Keratinocyte (primary cell): ENCODE measurements around the gene CTNNA2. TPM values are rescaled to one million over a fixed set of nuclear protein-coding genes. Genes with fewer than 3 reads are reported as not detected.

ENCODE experiments used
- DNase-seq: peaks from one replicate; pipeline ENCODE4 v3.0.0-alpha.2; 2011; ENCODE audit warnings: low read depth, missing footprints, low spot score
- FAIRE-seq: peaks from 2 replicates; lab custom pipeline; 2011; peaks lifted over from hg19 to GRCh38; lab: Jason Lieb, UNC
- H2AFZ ChIP-seq: 2 replicates; pipeline ENCODE4 v1.6.0; 2012; ENCODE audit warnings: low read length, control low read depth, inconsistent platforms; ENCODE audit not compliant: control insufficient read depth
- H3K27ac ChIP-seq: 2 replicates; pipeline ENCODE4 v1.5.1; 2011; ENCODE audit warnings: low read length; ENCODE audit not compliant: control insufficient read depth, insufficient read depth
- H3K27me3 ChIP-seq: 3 replicates; pipeline ENCODE4 v1.6.0; 2011; ENCODE audit warnings: low read length; ENCODE audit not compliant: control insufficient read depth, insufficient read depth; ENCODE audit errors: extremely low read depth
- H3K36me3 ChIP-seq, 2 experiments: 2 replicates in 1 of 2; 3 replicates in 1 of 2; pipeline ENCODE4 v1.5.1; 2011; ENCODE audit warnings: low read length in 2 of 2, mild to moderate bottlenecking in 1 of 2; ENCODE audit not compliant: control insufficient read depth in 2 of 2, insufficient read depth in 2 of 2; ENCODE audit errors: extremely low read depth in 1 of 2
- H3K4me1 ChIP-seq: 3 replicates; pipeline ENCODE4 v1.5.1; 2011; ENCODE audit warnings: low read length; ENCODE audit not compliant: control insufficient read depth, insufficient read depth; ENCODE audit errors: extremely low read depth
- H3K4me2 ChIP-seq: 3 replicates; pipeline ENCODE4 v1.6.0; 2011; ENCODE audit warnings: low read depth, low read length; ENCODE audit not compliant: control insufficient read depth, insufficient read depth; ENCODE audit errors: extremely low read depth
- H3K4me3 ChIP-seq, 3 experiments: fragments of 200-600 bp in 1 of 3; sonication (generic) in 1 of 3; 2 replicates in 2 of 3; 3 replicates in 1 of 3; pipeline ENCODE4 v1.5.1; 2011 to 2016; ENCODE audit warnings: low read length in 3 of 3, mild to moderate bottlenecking in 3 of 3, control low read depth in 2 of 3, inconsistent platforms in 1 of 3, low read depth in 1 of 3, mixed read lengths in 1 of 3, mixed run types in 1 of 3, moderate library complexity in 1 of 3; ENCODE audit not compliant: control insufficient read depth in 2 of 3, insufficient read depth in 2 of 3; ENCODE audit errors: extremely low read depth in 1 of 3
- H3K79me2 ChIP-seq: 2 replicates; pipeline ENCODE4 v1.6.0; 2012; ENCODE audit warnings: low read length; ENCODE audit not compliant: control insufficient read depth, insufficient read depth
- H3K9ac ChIP-seq: 3 replicates; pipeline ENCODE4 v1.6.0; 2011; ENCODE audit warnings: low read length; ENCODE audit not compliant: control insufficient read depth, insufficient read depth; ENCODE audit errors: extremely low read depth
- H3K9me1 ChIP-seq: 3 replicates; pipeline ENCODE4 v1.6.0; 2011; ENCODE audit warnings: low read length; ENCODE audit not compliant: control insufficient read depth, insufficient read depth; ENCODE audit errors: extremely low read depth
- H3K9me3 ChIP-seq: 2 replicates; pipeline ENCODE4 v1.5.1; 2012; ENCODE audit warnings: low read depth, low read length; ENCODE audit not compliant: control insufficient read depth
- H4K20me1 ChIP-seq: 3 replicates; pipeline ENCODE4 v1.6.0; 2011; ENCODE audit warnings: low read length; ENCODE audit not compliant: control insufficient read depth, insufficient read depth; ENCODE audit errors: extremely low read depth
- EZH2 ChIP-seq: IDR thresholded peaks from one replicate; pipeline ENCODE4 v1.6.1; 2012; ENCODE audit warnings: inconsistent platforms, mild to moderate bottlenecking, low read length, moderate library complexity
- dilution Hi-C: fragments of 300-500 bp; cut with MboI; formaldehyde crosslinking; loops from one replicate; pipeline ENCODE4 v1.7.0; 2020; ENCODE audit warnings: low sequenced_read_pairs; ENCODE audit not compliant: extremely low pct_ligation_motif_present
- polyA plus RNA-seq, 5 experiments: library from polyadenylated mRNA; depleted of rRNA in 3 of 5; stranded (reverse) in 3 of 5; stranded (forward) in 1 of 5; unstranded in 1 of 5; fragments of >200 nt; gene quantifications; 1 replicate in 1 of 5; 2 replicates in 3 of 5; 3 replicates in 1 of 5; pipeline versions ENCODE4 v1.2.1 to v1.2.3, GENCODE V29; 2011 to 2012; ENCODE audit warnings: missing spikeins in 2 of 5, low read depth in 1 of 5, low replicate concordance in 1 of 5
- TF ChIP-seq, protein P1 (sequence below), 3 experiments: IDR thresholded peaks in 1 of 3; conservative IDR thresholded peaks in 1 of 3; optimal IDR thresholded peaks in 1 of 3; 2 replicates in 2 of 3; 3 replicates in 1 of 3; pipeline versions ENCODE3 to v1.5.1; 2011; ENCODE audit warnings: low read length in 3 of 3, mild to moderate bottlenecking in 3 of 3, moderate library complexity in 2 of 3, control low read depth in 1 of 3, inconsistent platforms in 1 of 3; ENCODE audit not compliant: insufficient read depth in 2 of 3; ENCODE audit errors: extremely low read depth in 1 of 3

CTNNA2 gene
- polyA plus RNA-seq, 1 donor (not counting 4 experiments of a cell fraction or from before 2014, with no cell fraction given), result not detected

- dilution Hi-C loops, result no loop called here
- Histone ChIP-seq H4K20me1 (no peaks in the 10 kb centered on the region), H3K27ac (no peak overlapping the region), H3K27me3 (no peaks in the 10 kb centered on the region), H3K79me2 (no peaks in the 10 kb centered on the region), H2AFZ (no peak overlapping the region), H3K9ac (no peak overlapping the region), H3K9me1 (no peaks in the 10 kb centered on the region), H3K36me3 (no peaks in the 10 kb centered on the region), H3K4me2 (no peak overlapping the region), H3K4me3 (no peak overlapping the region), H3K4me1 (no peaks in the 10 kb centered on the region), H3K9me3 (no peaks in the 10 kb centered on the region)
- TF ChIP-seq, protein P1, sequence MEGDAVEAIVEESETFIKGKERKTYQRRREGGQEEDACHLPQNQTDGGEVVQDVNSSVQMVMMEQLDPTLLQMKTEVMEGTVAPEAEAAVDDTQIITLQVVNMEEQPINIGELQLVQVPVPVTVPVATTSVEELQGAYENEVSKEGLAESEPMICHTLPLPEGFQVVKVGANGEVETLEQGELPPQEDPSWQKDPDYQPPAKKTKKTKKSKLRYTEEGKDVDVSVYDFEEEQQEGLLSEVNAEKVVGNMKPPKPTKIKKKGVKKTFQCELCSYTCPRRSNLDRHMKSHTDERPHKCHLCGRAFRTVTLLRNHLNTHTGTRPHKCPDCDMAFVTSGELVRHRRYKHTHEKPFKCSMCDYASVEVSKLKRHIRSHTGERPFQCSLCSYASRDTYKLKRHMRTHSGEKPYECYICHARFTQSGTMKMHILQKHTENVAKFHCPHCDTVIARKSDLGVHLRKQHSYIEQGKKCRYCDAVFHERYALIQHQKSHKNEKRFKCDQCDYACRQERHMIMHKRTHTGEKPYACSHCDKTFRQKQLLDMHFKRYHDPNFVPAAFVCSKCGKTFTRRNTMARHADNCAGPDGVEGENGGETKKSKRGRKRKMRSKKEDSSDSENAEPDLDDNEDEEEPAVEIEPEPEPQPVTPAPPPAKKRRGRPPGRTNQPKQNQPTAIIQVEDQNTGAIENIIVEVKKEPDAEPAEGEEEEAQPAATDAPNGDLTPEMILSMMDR (optimal IDR thresholded peaks at IDR 0.05 in 1 of 3, IDR thresholded peaks at IDR 0.05 in 1 of 3, conservative IDR thresholded peaks at IDR 0.05 in 1 of 3; ENCODE audit: extremely low read depth in 1 of 3, insufficient read depth in 2 of 3, low read length in 3 of 3), result no peak
- TF ChIP-seq EZH2, result no peak
- no peak for DNase-seq
- FAIRE-seq, result no peak
These were observed 338.1 kb downstream of the CTNNA2 start for GRCh38 chr2:79850912-79851311.

DNA sequence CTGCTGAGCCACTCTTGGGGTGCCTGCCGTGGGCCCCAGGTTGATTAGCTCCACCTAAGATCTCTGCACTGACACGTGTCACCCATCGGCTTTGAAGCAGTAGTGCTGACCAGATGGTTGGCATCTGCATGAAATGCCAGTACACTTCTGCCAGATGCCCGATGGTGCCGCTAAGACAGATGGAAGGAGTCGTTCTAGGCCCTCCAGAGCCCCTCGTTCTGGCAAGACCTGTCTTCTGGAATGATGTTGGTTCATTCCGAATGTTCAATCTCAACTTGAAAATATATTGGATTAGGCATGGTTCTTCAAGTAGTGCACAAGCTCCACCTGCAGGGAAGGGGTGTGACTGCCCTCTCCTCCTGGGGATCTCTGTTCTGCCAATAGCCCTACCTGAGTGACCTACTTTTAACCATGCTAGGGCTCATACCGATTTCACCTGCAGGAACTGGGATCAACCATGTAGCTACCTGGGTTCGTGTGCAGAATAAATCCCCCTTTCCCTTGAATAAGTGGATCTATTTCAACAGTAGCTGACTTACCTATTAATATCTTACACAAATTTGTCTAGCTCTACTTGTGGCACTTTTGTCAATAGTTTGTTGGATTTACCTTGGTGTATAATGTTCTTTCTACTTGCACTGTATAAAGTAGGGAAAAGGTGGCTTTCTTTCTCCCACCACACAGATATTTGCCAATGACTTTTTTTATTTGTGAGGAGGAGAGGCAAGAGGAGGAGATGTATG lies 342.6 kb downstream of the CTNNA2 start:
- Histone ChIP-seq H3K27me3 (no peaks in the 10 kb centered on the region), H3K79me2 (no peaks in the 10 kb centered on the region), H3K4me2 (no peak overlapping the region), H3K9ac (no peak overlapping the region), H4K20me1 (no peaks in the 10 kb centered on the region), H2AFZ (no peak overlapping the region), H3K4me3 (no peak overlapping the region), H3K9me1 (no peaks in the 10 kb centered on the region), H3K36me3 (no peaks in the 10 kb centered on the region), H3K27ac (no peak overlapping the region), H3K4me1 (no peaks in the 10 kb centered on the region), H3K9me3 (no peaks in the 10 kb centered on the region)
- FAIRE-seq (no peak), DNase-seq (no peak)
- dilution Hi-C loops, result no loop called here
- no peak for TF ChIP-seq EZH2
- TF ChIP-seq, protein P1 (optimal IDR thresholded peaks at IDR 0.05 in 1 of 3, IDR thresholded peaks at IDR 0.05 in 1 of 3, conservative IDR thresholded peaks at IDR 0.05 in 1 of 3; ENCODE audit: extremely low read depth in 1 of 3, insufficient read depth in 2 of 3, low read length in 3 of 3), result no peak
